HEK293 (cell line): ENCODE results near the gene MKRN1.

Source experiments
- CTCF ChIA-PET: fragments of 350-600 bp; formaldehyde crosslinking; extraction: SDS; loops from one replicate; lab custom pipeline; 2021; ENCODE audit warnings: antibody characterized with exemption; lab: Yijun Ruan, JAX
- POLR2A ChIA-PET: fragments of 300-600 bp; formaldehyde crosslinking; extraction: SDS; loops from one replicate; lab custom pipeline; 2020; ENCODE audit warnings: antibody characterized with exemption, inconsistent platforms; lab: Yijun Ruan, JAX
- H3K27ac ChIP-seq: fragments of 200-500 bp; sonication (Bioruptor generic); 2 replicates; pipeline ENCODE4 v1.5.1; 2014; ENCODE audit warnings: low read depth, low read length, control low read depth, inconsistent platforms; ENCODE audit errors: extremely low read depth
- H3K36me3 ChIP-seq, 2 experiments: fragments of 200-500 bp in 1 of 2; sonication (Bioruptor generic) in 1 of 2; 1 replicate in 1 of 2; 2 replicates in 1 of 2; pipeline ENCODE4 v1.5.1; 2014 to 2017; ENCODE audit warnings: inconsistent platforms in 2 of 2, low read length in 2 of 2; ENCODE audit not compliant: control insufficient read depth in 2 of 2, insufficient read depth in 1 of 2
- H3K4me1 ChIP-seq: fragments of 200-500 bp; sonication (Bioruptor generic); 2 replicates; pipeline ENCODE4 v1.5.1; 2014; ENCODE audit warnings: mild to moderate bottlenecking, low read length, inconsistent platforms; ENCODE audit not compliant: control insufficient read depth, insufficient read depth
- H3K4me3 ChIP-seq: 2 replicates; pipeline ENCODE4 v1.5.1; 2011; ENCODE audit warnings: low read depth, mild to moderate bottlenecking, control low read depth, low read length, moderate library complexity
- H3K9me3 ChIP-seq: fragments of 200-500 bp; sonication (Bioruptor generic); 2 replicates; pipeline ENCODE4 v1.5.1; 2014; ENCODE audit warnings: low read depth, low read length, inconsistent platforms; ENCODE audit not compliant: control insufficient read depth, insufficient read depth
- OVOL3 ChIP-seq: fragments of 450-650 bp; formaldehyde crosslinking; IDR thresholded peaks from 2 replicates; pipeline ENCODE4 v1.5.1; 2016; ENCODE audit warnings: missing biosample characterization, missing genetic modification characterization
- REPIN1 ChIP-seq: fragments of 450-650 bp; formaldehyde crosslinking; IDR thresholded peaks from 2 replicates; pipeline ENCODE4 v1.5.1; 2017; ENCODE audit warnings: missing biosample characterization, missing genetic modification characterization, low read depth
- SP2 ChIP-seq: fragments of 450-650 bp; formaldehyde crosslinking; IDR thresholded peaks from 2 replicates; pipeline ENCODE4 v1.5.1; 2016; ENCODE audit warnings: missing biosample characterization, missing genetic modification characterization
- ZEB2 ChIP-seq: fragments of 450-650 bp; formaldehyde crosslinking; IDR thresholded peaks from 2 replicates; pipeline ENCODE4 v1.5.1; 2016; ENCODE audit warnings: missing biosample characterization, missing genetic modification characterization
- ZIC2 ChIP-seq: fragments of 450-650 bp; formaldehyde crosslinking; IDR thresholded peaks from 2 replicates; pipeline ENCODE4 v1.5.1; 2016; ENCODE audit warnings: missing biosample characterization, missing genetic modification characterization
- ZNF2 ChIP-seq: fragments of 450-650 bp; formaldehyde crosslinking; IDR thresholded peaks from 2 replicates; pipeline ENCODE4 v1.5.1; 2016; ENCODE audit warnings: missing biosample characterization, missing genetic modification characterization
- ZNF302 ChIP-seq: fragments of 450-650 bp; formaldehyde crosslinking; IDR thresholded peaks from 2 replicates; pipeline ENCODE4 v1.5.1; 2016; ENCODE audit warnings: missing biosample characterization, missing genetic modification characterization, low read depth
- ZNF366 ChIP-seq: fragments of 450-650 bp; formaldehyde crosslinking; conservative IDR thresholded peaks from 2 replicates; pipeline ENCODE4 v1.5.1; 2016; ENCODE audit warnings: missing biosample characterization, missing genetic modification characterization
- ZNF37A ChIP-seq: fragments of 450-650 bp; IDR thresholded peaks from 2 replicates; pipeline ENCODE4 v1.5.1; 2018; ENCODE audit warnings: missing biosample characterization, missing genetic modification characterization
- ZNF394 ChIP-seq: fragments of 450-650 bp; formaldehyde crosslinking; IDR thresholded peaks from 2 replicates; pipeline ENCODE4 v1.5.1; 2016; ENCODE audit warnings: missing biosample characterization, missing genetic modification characterization, mild to moderate bottlenecking, moderate library complexity, borderline replicate concordance
- ZNF544 ChIP-seq: fragments of 450-650 bp; formaldehyde crosslinking; IDR thresholded peaks from 2 replicates; pipeline ENCODE4 v1.5.0; 2017; ENCODE audit warnings: missing biosample characterization, missing genetic modification characterization
- ZNF629 ChIP-seq: fragments of 450-650 bp; formaldehyde crosslinking; IDR thresholded peaks from 2 replicates; pipeline ENCODE4 v1.5.1; 2017; ENCODE audit warnings: missing biosample characterization, missing genetic modification characterization
- ZNF654 ChIP-seq: fragments of 450-650 bp; formaldehyde crosslinking; IDR thresholded peaks from 2 replicates; pipeline ENCODE4 v1.5.1; 2016; ENCODE audit warnings: low read depth, missing biosample characterization, missing genetic modification characterization
- ZNF660 ChIP-seq: fragments of 450-650 bp; IDR thresholded peaks from 2 replicates; pipeline ENCODE4 v1.5.1; 2018; ENCODE audit warnings: missing biosample characterization, mild to moderate bottlenecking, missing genetic modification characterization
- ZNF677 ChIP-seq: fragments of 450-650 bp; IDR thresholded peaks from 2 replicates; pipeline ENCODE4 v1.5.0; 2018; ENCODE audit warnings: missing biosample characterization, mild to moderate bottlenecking, missing genetic modification characterization, moderate library complexity
- ZNF701 ChIP-seq: fragments of 450-650 bp; formaldehyde crosslinking; IDR thresholded peaks from 2 replicates; pipeline ENCODE4 v1.5.1; 2016; ENCODE audit warnings: missing biosample characterization, missing genetic modification characterization
- ZNF747 ChIP-seq: fragments of 450-650 bp; formaldehyde crosslinking; IDR thresholded peaks from 2 replicates; pipeline ENCODE4 v1.5.1; 2016; ENCODE audit warnings: missing biosample characterization, missing genetic modification characterization
- ZNF76 ChIP-seq: fragments of 450-650 bp; formaldehyde crosslinking; IDR thresholded peaks from 2 replicates; pipeline ENCODE4; 2016; ENCODE audit warnings: low read depth, missing biosample characterization, missing genetic modification characterization, borderline replicate concordance
- TF ChIP-seq, protein P1 (sequence below): fragments of 450-650 bp; formaldehyde crosslinking; IDR thresholded peaks from 2 replicates; pipeline ENCODE4 v1.5.1; 2016; ENCODE audit warnings: missing biosample characterization, missing genetic modification characterization
- TF ChIP-seq, protein P2 (sequence below): fragments of 450-650 bp; formaldehyde crosslinking; optimal IDR thresholded peaks from 2 replicates; pipeline ENCODE3; 2016; ENCODE audit warnings: missing biosample characterization, mild to moderate bottlenecking, missing genetic modification characterization
- TF ChIP-seq, protein P3 (sequence below): fragments of 450-650 bp; formaldehyde crosslinking; IDR thresholded peaks from 2 replicates; pipeline ENCODE4 v1.5.1; 2016; ENCODE audit warnings: missing biosample characterization, missing genetic modification characterization
- TF ChIP-seq, protein P4 (sequence below): fragments of 450-650 bp; formaldehyde crosslinking; IDR thresholded peaks from 2 replicates; pipeline ENCODE4 v1.5.1; 2016; ENCODE audit warnings: missing biosample characterization, missing genetic modification characterization, borderline replicate concordance

MKRN1 gene

DNA sequence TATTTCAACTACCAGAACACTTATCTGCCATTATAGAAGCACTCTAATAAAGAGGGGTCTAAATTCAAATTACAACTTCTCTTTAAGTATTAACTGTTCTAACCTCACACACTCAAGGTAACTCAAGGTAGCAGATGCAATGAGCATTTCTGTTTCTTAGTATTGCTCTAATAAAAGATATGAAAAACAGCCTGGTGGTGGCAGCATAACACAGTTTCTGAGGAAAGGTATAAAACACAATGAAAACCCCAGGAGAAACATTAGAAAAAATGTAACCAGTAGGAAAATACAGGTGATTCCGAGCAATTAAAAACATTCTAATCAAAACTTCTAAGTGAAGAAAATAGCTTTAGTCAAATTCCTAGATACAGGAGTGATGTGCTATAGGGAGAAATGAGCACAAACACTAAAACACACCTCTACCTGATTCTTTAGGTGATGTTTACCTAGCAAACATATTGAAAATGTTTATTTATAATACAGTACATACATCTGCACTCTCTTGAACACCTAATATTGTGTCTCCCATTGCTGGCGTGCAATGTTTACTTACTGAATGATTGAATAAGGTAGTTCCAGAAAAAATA lies 3.5 kb downstream of the MKRN1 start:
- H3K4me3 ChIP-seq, result no peak overlapping the region
- TF ChIP-seq ZNF701 (no peak), ZNF394 (tag by site-specific recombination) (no peak), ZNF660 (tag by site-specific recombination) (0 out of 2 replicates have a peak, but pooled peaks have one; percentile 28), ZNF629 (tag by site-specific recombination) (no peak), OVOL3 (tag by site-specific recombination) (no peak), ZNF37A (tag by site-specific recombination) (no peak), ZNF544 (tag by site-specific recombination) (no peak), ZNF677 (no peak), ZNF654 (tag by site-specific recombination) (peak; percentile 73), ZNF2 (tag by site-specific recombination) (0 out of 2 replicates have a peak, but pooled peaks have one; percentile 41), ZNF302 (no peak), ZEB2 (tag by site-specific recombination) (peak; percentile 64), ZNF747 (tag by site-specific recombination) (no peak), ZNF76 (tag by site-specific recombination) (no peak), ZNF366 (tag by site-specific recombination) (no peak), REPIN1 (tag by site-specific recombination) (no peak), SP2 (tag by site-specific recombination) (no peak), ZIC2 (tag by site-specific recombination) (no peak)
- TF ChIP-seq, protein P1, sequence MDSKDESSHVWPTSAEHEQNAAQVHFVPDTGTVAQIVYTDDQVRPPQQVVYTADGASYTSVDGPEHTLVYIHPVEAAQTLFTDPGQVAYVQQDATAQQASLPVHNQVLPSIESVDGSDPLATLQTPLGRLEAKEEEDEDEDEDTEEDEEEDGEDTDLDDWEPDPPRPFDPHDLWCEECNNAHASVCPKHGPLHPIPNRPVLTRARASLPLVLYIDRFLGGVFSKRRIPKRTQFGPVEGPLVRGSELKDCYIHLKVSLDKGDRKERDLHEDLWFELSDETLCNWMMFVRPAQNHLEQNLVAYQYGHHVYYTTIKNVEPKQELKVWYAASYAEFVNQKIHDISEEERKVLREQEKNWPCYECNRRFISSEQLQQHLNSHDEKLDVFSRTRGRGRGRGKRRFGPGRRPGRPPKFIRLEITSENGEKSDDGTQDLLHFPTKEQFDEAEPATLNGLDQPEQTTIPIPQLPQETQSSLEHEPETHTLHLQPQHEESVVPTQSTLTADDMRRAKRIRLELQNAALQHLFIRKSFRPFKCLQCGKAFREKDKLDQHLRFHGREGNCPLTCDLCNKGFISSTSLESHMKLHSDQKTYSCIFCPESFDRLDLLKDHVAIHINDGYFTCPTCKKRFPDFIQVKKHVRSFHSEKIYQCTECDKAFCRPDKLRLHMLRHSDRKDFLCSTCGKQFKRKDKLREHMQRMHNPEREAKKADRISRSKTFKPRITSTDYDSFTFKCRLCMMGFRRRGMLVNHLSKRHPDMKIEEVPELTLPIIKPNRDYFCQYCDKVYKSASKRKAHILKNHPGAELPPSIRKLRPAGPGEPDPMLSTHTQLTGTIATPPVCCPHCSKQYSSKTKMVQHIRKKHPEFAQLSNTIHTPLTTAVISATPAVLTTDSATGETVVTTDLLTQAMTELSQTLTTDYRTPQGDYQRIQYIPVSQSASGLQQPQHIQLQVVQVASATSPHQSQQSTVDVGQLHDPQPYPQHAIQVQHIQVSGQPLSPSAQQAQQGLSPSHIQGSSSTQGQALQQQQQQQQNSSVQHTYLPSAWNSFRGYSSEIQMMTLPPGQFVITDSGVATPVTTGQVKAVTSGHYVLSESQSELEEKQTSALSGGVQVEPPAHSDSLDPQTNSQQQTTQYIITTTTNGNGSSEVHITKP (tag by site-specific recombination), result no peak
- TF ChIP-seq, protein P2, sequence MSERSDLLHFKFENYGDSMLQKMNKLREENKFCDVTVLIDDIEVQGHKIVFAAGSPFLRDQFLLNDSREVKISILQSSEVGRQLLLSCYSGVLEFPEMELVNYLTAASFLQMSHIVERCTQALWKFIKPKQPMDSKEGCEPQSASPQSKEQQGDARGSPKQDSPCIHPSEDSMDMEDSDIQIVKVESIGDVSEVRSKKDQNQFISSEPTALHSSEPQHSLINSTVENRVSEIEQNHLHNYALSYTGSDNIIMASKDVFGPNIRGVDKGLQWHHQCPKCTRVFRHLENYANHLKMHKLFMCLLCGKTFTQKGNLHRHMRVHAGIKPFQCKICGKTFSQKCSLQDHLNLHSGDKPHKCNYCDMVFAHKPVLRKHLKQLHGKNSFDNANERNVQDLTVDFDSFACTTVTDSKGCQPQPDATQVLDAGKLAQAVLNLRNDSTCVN (tag by site-specific recombination), result no peak
- TF ChIP-seq, protein P3, sequence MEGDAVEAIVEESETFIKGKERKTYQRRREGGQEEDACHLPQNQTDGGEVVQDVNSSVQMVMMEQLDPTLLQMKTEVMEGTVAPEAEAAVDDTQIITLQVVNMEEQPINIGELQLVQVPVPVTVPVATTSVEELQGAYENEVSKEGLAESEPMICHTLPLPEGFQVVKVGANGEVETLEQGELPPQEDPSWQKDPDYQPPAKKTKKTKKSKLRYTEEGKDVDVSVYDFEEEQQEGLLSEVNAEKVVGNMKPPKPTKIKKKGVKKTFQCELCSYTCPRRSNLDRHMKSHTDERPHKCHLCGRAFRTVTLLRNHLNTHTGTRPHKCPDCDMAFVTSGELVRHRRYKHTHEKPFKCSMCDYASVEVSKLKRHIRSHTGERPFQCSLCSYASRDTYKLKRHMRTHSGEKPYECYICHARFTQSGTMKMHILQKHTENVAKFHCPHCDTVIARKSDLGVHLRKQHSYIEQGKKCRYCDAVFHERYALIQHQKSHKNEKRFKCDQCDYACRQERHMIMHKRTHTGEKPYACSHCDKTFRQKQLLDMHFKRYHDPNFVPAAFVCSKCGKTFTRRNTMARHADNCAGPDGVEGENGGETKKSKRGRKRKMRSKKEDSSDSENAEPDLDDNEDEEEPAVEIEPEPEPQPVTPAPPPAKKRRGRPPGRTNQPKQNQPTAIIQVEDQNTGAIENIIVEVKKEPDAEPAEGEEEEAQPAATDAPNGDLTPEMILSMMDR (tag by site-specific recombination), result 0 out of 2 replicates have a peak, but pooled peaks have one; percentile 19
- TF ChIP-seq, protein P4, sequence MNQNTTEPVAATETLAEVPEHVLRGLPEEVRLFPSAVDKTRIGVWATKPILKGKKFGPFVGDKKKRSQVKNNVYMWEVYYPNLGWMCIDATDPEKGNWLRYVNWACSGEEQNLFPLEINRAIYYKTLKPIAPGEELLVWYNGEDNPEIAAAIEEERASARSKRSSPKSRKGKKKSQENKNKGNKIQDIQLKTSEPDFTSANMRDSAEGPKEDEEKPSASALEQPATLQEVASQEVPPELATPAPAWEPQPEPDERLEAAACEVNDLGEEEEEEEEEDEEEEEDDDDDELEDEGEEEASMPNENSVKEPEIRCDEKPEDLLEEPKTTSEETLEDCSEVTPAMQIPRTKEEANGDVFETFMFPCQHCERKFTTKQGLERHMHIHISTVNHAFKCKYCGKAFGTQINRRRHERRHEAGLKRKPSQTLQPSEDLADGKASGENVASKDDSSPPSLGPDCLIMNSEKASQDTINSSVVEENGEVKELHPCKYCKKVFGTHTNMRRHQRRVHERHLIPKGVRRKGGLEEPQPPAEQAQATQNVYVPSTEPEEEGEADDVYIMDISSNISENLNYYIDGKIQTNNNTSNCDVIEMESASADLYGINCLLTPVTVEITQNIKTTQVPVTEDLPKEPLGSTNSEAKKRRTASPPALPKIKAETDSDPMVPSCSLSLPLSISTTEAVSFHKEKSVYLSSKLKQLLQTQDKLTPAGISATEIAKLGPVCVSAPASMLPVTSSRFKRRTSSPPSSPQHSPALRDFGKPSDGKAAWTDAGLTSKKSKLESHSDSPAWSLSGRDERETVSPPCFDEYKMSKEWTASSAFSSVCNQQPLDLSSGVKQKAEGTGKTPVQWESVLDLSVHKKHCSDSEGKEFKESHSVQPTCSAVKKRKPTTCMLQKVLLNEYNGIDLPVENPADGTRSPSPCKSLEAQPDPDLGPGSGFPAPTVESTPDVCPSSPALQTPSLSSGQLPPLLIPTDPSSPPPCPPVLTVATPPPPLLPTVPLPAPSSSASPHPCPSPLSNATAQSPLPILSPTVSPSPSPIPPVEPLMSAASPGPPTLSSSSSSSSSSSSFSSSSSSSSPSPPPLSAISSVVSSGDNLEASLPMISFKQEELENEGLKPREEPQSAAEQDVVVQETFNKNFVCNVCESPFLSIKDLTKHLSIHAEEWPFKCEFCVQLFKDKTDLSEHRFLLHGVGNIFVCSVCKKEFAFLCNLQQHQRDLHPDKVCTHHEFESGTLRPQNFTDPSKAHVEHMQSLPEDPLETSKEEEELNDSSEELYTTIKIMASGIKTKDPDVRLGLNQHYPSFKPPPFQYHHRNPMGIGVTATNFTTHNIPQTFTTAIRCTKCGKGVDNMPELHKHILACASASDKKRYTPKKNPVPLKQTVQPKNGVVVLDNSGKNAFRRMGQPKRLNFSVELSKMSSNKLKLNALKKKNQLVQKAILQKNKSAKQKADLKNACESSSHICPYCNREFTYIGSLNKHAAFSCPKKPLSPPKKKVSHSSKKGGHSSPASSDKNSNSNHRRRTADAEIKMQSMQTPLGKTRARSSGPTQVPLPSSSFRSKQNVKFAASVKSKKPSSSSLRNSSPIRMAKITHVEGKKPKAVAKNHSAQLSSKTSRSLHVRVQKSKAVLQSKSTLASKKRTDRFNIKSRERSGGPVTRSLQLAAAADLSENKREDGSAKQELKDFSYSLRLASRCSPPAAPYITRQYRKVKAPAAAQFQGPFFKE (tag by site-specific recombination), result no peak
- peaks cover 0 to 7% of the 10 kb centered on the region in 2 experiments; a peak in 2 of 3 replicates for H3K36me3 ChIP-seq
- peaks cover 3% of the 10 kb centered on the region; the same call in 1 of the 2 replicates for H3K4me1 ChIP-seq
- no peaks in the 10 kb centered on the region for H3K9me3 ChIP-seq
- ChIA-PET POLR2A (interaction anchor here (0.6 kb wide), 1 partner anchor 75 kb away, joined by 4 read pairs; no protein-coding TSS in a partner anchor), CTCF (interaction anchor here (0.6 to 4.6 kb wide), 17 partner anchors 12 to 236 kb away, joined by 3 to 40 read pairs (median 4); no protein-coding TSS in a partner anchor)
- H3K27ac ChIP-seq, result no peak overlapping the region
